ENCODE measurements around the gene ST6GALNAC1. TPM values are rescaled to one million over a fixed set of nuclear protein-coding genes. Genes with fewer than 3 reads are reported as not detected.

Gene ST6GALNAC1
- polyA plus RNA-seq, 1 donor (not counting 4 experiments of a cell fraction or from before 2014, with no cell fraction given), result 0.46 TPM

- DNase-seq (ENCODE audit: low read depth, low spot score) (no peak), FAIRE-seq (no peak)
- H4K20me1 ChIP-seq (ENCODE audit: control insufficient read depth, extremely low read depth, insufficient read depth, low read length), result no peaks in the 10 kb centered on the region
- no peaks in the 10 kb centered on the region for H3K9me3 ChIP-seq (ENCODE audit: control insufficient read depth, low read depth, low read length)
- H3K79me2 ChIP-seq (ENCODE audit: control insufficient read depth, insufficient read depth, low read length), result no peaks in the 10 kb centered on the region
- peak overlapping the region; percentile 82 for H3K27ac ChIP-seq (ENCODE audit: control insufficient read depth, insufficient read depth, low read length)
- no peaks in the 10 kb centered on the region for H3K36me3 ChIP-seq (ENCODE audit: control insufficient read depth in 2 of 2, extremely low read depth in 1 of 2, insufficient read depth in 2 of 2, low read length in 2 of 2)
- H3K4me2 ChIP-seq (ENCODE audit: control insufficient read depth, extremely low read depth, insufficient read depth, low read depth, low read length), result peak overlapping the region; percentile 71
- dilution Hi-C loops (cut with MboI; ENCODE audit: extremely low pct_ligation_motif_present, low sequenced_read_pairs), result no loop called here
- peak overlapping the region; percentile 71 for H3K9ac ChIP-seq (ENCODE audit: control insufficient read depth, extremely low read depth, insufficient read depth, low read length)
- peaks cover 31% of the 10 kb centered on the region for H3K4me1 ChIP-seq (ENCODE audit: control insufficient read depth, extremely low read depth, insufficient read depth, low read length)
- peak overlapping the region; percentile 52 to 88 (median 82) for H3K4me3 ChIP-seq (ENCODE audit: control insufficient read depth in 2 of 3, extremely low read depth in 1 of 3, insufficient read depth in 2 of 3, low read depth in 1 of 3, low read length in 3 of 3)
- TF ChIP-seq EZH2 (IDR thresholded peaks at IDR 0.05; ENCODE audit: low read length), result no peak
- TF ChIP-seq CTCF (optimal IDR thresholded peaks at IDR 0.05 in 1 of 3, IDR thresholded peaks at IDR 0.05 in 1 of 3, conservative IDR thresholded peaks at IDR 0.05 in 1 of 3; ENCODE audit: extremely low read depth in 1 of 3, insufficient read depth in 2 of 3, low read length in 3 of 3), result no peak
- H2AFZ ChIP-seq (ENCODE audit: control insufficient read depth, low read length), result peak overlapping the region; percentile 57
- H3K9me1 ChIP-seq (ENCODE audit: control insufficient read depth, extremely low read depth, insufficient read depth, low read length), result peaks cover 2% of the 10 kb centered on the region
- H3K27me3 ChIP-seq (ENCODE audit: control insufficient read depth, extremely low read depth, insufficient read depth, low read length), result no peaks in the 10 kb centered on the region
Observed at GRCh38 chr17:76671912-76672262, 28.3 kb upstream of the ST6GALNAC1 start.

- peak overlapping the region; percentile 71 for H3K9ac ChIP-seq (ENCODE audit: control insufficient read depth, extremely low read depth, insufficient read depth, low read length)
Observed at GRCh38 chr17:76671123-76671911, 27.8 kb upstream of the ST6GALNAC1 start.

More at GRCh38 chr17:76671123-76671911, 27.8 kb upstream of the ST6GALNAC1 start:
- H3K36me3 ChIP-seq (ENCODE audit: control insufficient read depth in 2 of 2, extremely low read depth in 1 of 2, insufficient read depth in 2 of 2, low read length in 2 of 2), result no peaks in the 10 kb centered on the region
- H3K27me3 ChIP-seq (ENCODE audit: control insufficient read depth, extremely low read depth, insufficient read depth, low read length), result no peaks in the 10 kb centered on the region
- peak; percentile 98 for DNase-seq (ENCODE audit: low read depth, low spot score)
- FAIRE-seq, result peak; percentile 89
- peaks cover 2% of the 10 kb centered on the region for H3K9me1 ChIP-seq (ENCODE audit: control insufficient read depth, extremely low read depth, insufficient read depth, low read length)
- H4K20me1 ChIP-seq (ENCODE audit: control insufficient read depth, extremely low read depth, insufficient read depth, low read length), result no peaks in the 10 kb centered on the region
- no peaks in the 10 kb centered on the region for H3K9me3 ChIP-seq (ENCODE audit: control insufficient read depth, low read depth, low read length)
- TF ChIP-seq EZH2 (IDR thresholded peaks at IDR 0.05; ENCODE audit: low read length) (no peak), CTCF (optimal IDR thresholded peaks at IDR 0.05 in 1 of 3, IDR thresholded peaks at IDR 0.05 in 1 of 3, conservative IDR thresholded peaks at IDR 0.05 in 1 of 3; ENCODE audit: extremely low read depth in 1 of 3, insufficient read depth in 2 of 3, low read length in 3 of 3) (peak in 1 of 3 experiments; percentile 8)
- peak overlapping the region; percentile 82 for H3K27ac ChIP-seq (ENCODE audit: control insufficient read depth, insufficient read depth, low read length)
- peaks cover 37% of the 10 kb centered on the region for H3K4me1 ChIP-seq (ENCODE audit: control insufficient read depth, extremely low read depth, insufficient read depth, low read length)
- dilution Hi-C loops (cut with MboI; ENCODE audit: extremely low pct_ligation_motif_present, low sequenced_read_pairs), result no loop called here
- H3K4me3 ChIP-seq (ENCODE audit: control insufficient read depth in 2 of 3, extremely low read depth in 1 of 3, insufficient read depth in 2 of 3, low read depth in 1 of 3, low read length in 3 of 3), result peak overlapping the region; percentile 52 to 88 (median 82)
- no peaks in the 10 kb centered on the region for H3K79me2 ChIP-seq (ENCODE audit: control insufficient read depth, insufficient read depth, low read length)
- peak overlapping the region; percentile 90 for H2AFZ ChIP-seq (ENCODE audit: control insufficient read depth, low read length)
- H3K4me2 ChIP-seq (ENCODE audit: control insufficient read depth, extremely low read depth, insufficient read depth, low read depth, low read length), result peak overlapping the region; percentile 71
